Measurements from ENCODE around the gene ZFAND2A. TPM values are rescaled to one million over a fixed set of nuclear protein-coding genes. Genes with fewer than 3 reads are reported as not detected.

Gene ZFAND2A
- total and polyA plus RNA-seq, 2 donors (not counting 3 experiments of a cell fraction or from before 2014, with no cell fraction given) = 31.8 to 40.6 TPM

- no TSS peak for BruUV-seq (replicated peaks)
- no peak for FAIRE-seq
- POLR2A ChIA-PET = no interaction called here
Observed at GRCh38 chr7:1174881-1175596, 15.0 kb upstream of the ZFAND2A start.

GRCh38 chr7:1174002-1174401 lies 14.0 kb upstream of the ZFAND2A start:
- DNase-seq (ENCODE audit: low read depth, low spot score) = no peak
- no peak overlapping the region for H3K4me2 ChIP-seq (ENCODE audit: insufficient read depth, low read length)
- H3K9me1 ChIP-seq (replicated peaks; ENCODE audit: control insufficient read depth, extremely low read depth, insufficient read depth, low read length) = no peaks in the 10 kb centered on the region
- no peak for TF ChIP-seq CTCF (IDR thresholded peaks at IDR 0.05; ENCODE audit: extremely low read depth in 1 of 2, insufficient read depth in 1 of 2, low read depth in 1 of 2, low read length in 2 of 2)
- no peak for TF ChIP-seq JUN (IDR thresholded peaks at IDR 0.05; ENCODE audit: borderline replicate concordance, insufficient read depth, insufficient read length, low read depth)
- no peak for TF ChIP-seq POLR2A (IDR thresholded peaks at IDR 0.05; ENCODE audit: low read depth, low read length)
- no peak for TF ChIP-seq MYC (IDR thresholded peaks at IDR 0.05; ENCODE audit: low read depth, low read length)
- no peak for TF ChIP-seq MAX (IDR thresholded peaks at IDR 0.05; ENCODE audit: insufficient read depth, insufficient read length)
- TF ChIP-seq EZH2 (IDR thresholded peaks at IDR 0.05; ENCODE audit: borderline replicate concordance, low read depth, low read length, severe bottlenecking) = no peak
- TF ChIP-seq POLR2AphosphoS5 (IDR thresholded peaks at IDR 0.05; ENCODE audit: insufficient read depth, low read depth, low read length) = no peak
- no peak for TF ChIP-seq GATA2 (IDR thresholded peaks at IDR 0.05; ENCODE audit: insufficient read depth, insufficient read length, low read depth, low read length)
- TF ChIP-seq FOS (IDR thresholded peaks at IDR 0.05; ENCODE audit: borderline replicate concordance, insufficient read depth, low read length) = no peak
- no peaks in the 10 kb centered on the region for H3K9me3 ChIP-seq (replicated peaks; ENCODE audit: control insufficient read depth, insufficient read depth, low read length)
- CTCF ChIA-PET = interaction anchor here (0.8 to 2.0 kb wide), 4 partner anchors 14 to 181 kb away, joined by 3 to 6 read pairs (median 4); partner anchors contain the start of gene ZFAND2A
- intact Hi-C loops (cut with micrococcal nuclease) (no loop called here), dilution Hi-C loops (cut with MboI; ENCODE audit: extremely low pct_ligation_motif_present, low sequenced_read_pairs) (no loop called here)
- H3K4me1 ChIP-seq (ENCODE audit: control insufficient read depth, extremely low read depth, insufficient read depth, low read length) = peaks cover 14% of the 10 kb centered on the region
- H3K79me2 ChIP-seq (ENCODE audit: control insufficient read depth, insufficient read depth, low read length) = no peaks in the 10 kb centered on the region
- FAIRE-seq = no peak
- no peak overlapping the region for H3K9ac ChIP-seq (replicated peaks; ENCODE audit: extremely low read depth, insufficient read depth, low read length)
- H3K27ac ChIP-seq (ENCODE audit: insufficient read depth, low read depth, low read length) = no peak overlapping the region
- H3K36me3 ChIP-seq (ENCODE audit: control insufficient read depth in 2 of 2, extremely low read depth in 1 of 2, insufficient read depth in 2 of 2, low read length in 2 of 2) = no peaks in the 10 kb centered on the region
- POLR2A ChIA-PET = no interaction called here
- H3K4me3 ChIP-seq (replicated peaks in 1 of 3; ENCODE audit: insufficient read depth in 1 of 3, low read depth in 1 of 3, low read length in 3 of 3) = no peak overlapping the region
- H4K20me1 ChIP-seq (replicated peaks; ENCODE audit: control insufficient read depth, extremely low read depth, insufficient read depth, low read length) = no peaks in the 10 kb centered on the region
- BruUV-seq (replicated peaks) = no TSS peak
- no peak overlapping the region for H2AFZ ChIP-seq (ENCODE audit: low read depth, low read length)
- H3K27me3 ChIP-seq (ENCODE audit: control insufficient read depth in 2 of 2, insufficient read depth in 2 of 2, low read length in 2 of 2) = no peaks in the 10 kb centered on the region

More at GRCh38 chr7:1174881-1175596, 15.0 kb upstream of the ZFAND2A start:
- H3K4me3 ChIP-seq (replicated peaks in 1 of 3; ENCODE audit: insufficient read depth in 1 of 3, low read depth in 1 of 3, low read length in 3 of 3) = no peak overlapping the region
- H3K36me3 ChIP-seq (ENCODE audit: control insufficient read depth in 2 of 2, extremely low read depth in 1 of 2, insufficient read depth in 2 of 2, low read length in 2 of 2) = no peaks in the 10 kb centered on the region
- H3K27ac ChIP-seq (ENCODE audit: insufficient read depth, low read depth, low read length) = no peak overlapping the region
- dilution Hi-C loops (cut with MboI; ENCODE audit: extremely low pct_ligation_motif_present, low sequenced_read_pairs) = no loop called here
- no peak for DNase-seq (ENCODE audit: low read depth, low spot score)
- TF ChIP-seq EZH2 (IDR thresholded peaks at IDR 0.05; ENCODE audit: borderline replicate concordance, low read depth, low read length, severe bottlenecking) = no peak
- no peaks in the 10 kb centered on the region for H3K9me3 ChIP-seq (replicated peaks; ENCODE audit: control insufficient read depth, insufficient read depth, low read length)
- no peak overlapping the region for H3K9ac ChIP-seq (replicated peaks; ENCODE audit: extremely low read depth, insufficient read depth, low read length)
- CTCF ChIA-PET = interaction anchor here (0.8 to 3.0 kb wide), 12 partner anchors 11 to 267 kb away, joined by 3 to 32 read pairs (median 8); partner anchors contain the start of genes COX19 and ZFAND2A
- peaks cover 11% of the 10 kb centered on the region for H3K4me1 ChIP-seq (ENCODE audit: control insufficient read depth, extremely low read depth, insufficient read depth, low read length)
- H3K27me3 ChIP-seq (ENCODE audit: control insufficient read depth in 2 of 2, insufficient read depth in 2 of 2, low read length in 2 of 2) = no peaks in the 10 kb centered on the region
- H4K20me1 ChIP-seq (replicated peaks; ENCODE audit: control insufficient read depth, extremely low read depth, insufficient read depth, low read length) = no peaks in the 10 kb centered on the region
- no peak overlapping the region for H3K4me2 ChIP-seq (ENCODE audit: insufficient read depth, low read length)
- no peak overlapping the region for H2AFZ ChIP-seq (ENCODE audit: low read depth, low read length)
- intact Hi-C loops (cut with micrococcal nuclease) = no loop called here
- no peaks in the 10 kb centered on the region for H3K79me2 ChIP-seq (ENCODE audit: control insufficient read depth, insufficient read depth, low read length)
- no peaks in the 10 kb centered on the region for H3K9me1 ChIP-seq (replicated peaks; ENCODE audit: control insufficient read depth, extremely low read depth, insufficient read depth, low read length)
